Hepatocyte (in vitro differentiated cells): ENCODE data around the gene TBK1.

ENCODE experiments used
- CTCF ChIP-seq: fragments of 200-600 bp; sonication (generic); IDR thresholded peaks from 2 replicates; pipeline ENCODE4 v1.5.1; 2016; ENCODE audit warnings: antibody characterized with exemption, mild to moderate bottlenecking; ENCODE audit not compliant: poor library complexity
- EZH2 ChIP-seq: fragments of 200-600 bp; sonication (generic); IDR thresholded peaks from 2 replicates; pipeline ENCODE4 v1.6.1; 2016; ENCODE audit warnings: antibody characterized with exemption, mild to moderate bottlenecking, borderline replicate concordance
- EZH2phosphoT487 ChIP-seq: fragments of 200-600 bp; sonication (generic); IDR thresholded peaks from one replicate; pipeline ENCODE4 v1.6.1; 2018; ENCODE audit warnings: antibody characterized with exemption, mild to moderate bottlenecking, low read depth, moderate library complexity; ENCODE audit not compliant: unreplicated experiment, severe bottlenecking

- TF ChIP-seq EZH2phosphoT487 (no peak), CTCF (no peak), EZH2 (no peak)
Observed at GRCh38 chr12:64549108-64549507, 97.2 kb downstream of the TBK1 start.
